Activated CD8-positive, alpha-beta memory T cell treated with anti-CD3 and anti-CD28 coated beads for 1 hour (primary cell): ENCODE measurements around the gene KCNIP4.

Experiments used
- DNase-seq, 2 donors: peaks; one replicate each; pipeline ENCODE4 v3.0.0-alpha.2; 2020; ENCODE audit warnings: low read depth in 1 of 2; ENCODE audit errors: extremely low read depth in 1 of 2

The KCNIP4 gene

GRCh38 chr4:21476757-21477156 is 471.8 kb downstream of the KCNIP4 start:
- DNase-seq = no peak

GRCh38 chr4:21474195-21474594 is 474.4 kb downstream of the KCNIP4 start:
- DNase-seq = no peak

GRCh38 chr4:21470535-21470934 is 478.0 kb downstream of the KCNIP4 start:
- DNase-seq = no peak

GRCh38 chr4:21469438-21470300 is 478.9 kb downstream of the KCNIP4 start:
- DNase-seq = no peak

- no peak for DNase-seq
Measured at GRCh38 chr4:21467551-21467950, 481.0 kb downstream of the KCNIP4 start.

GRCh38 chr4:21457086-21457840 is 491.3 kb downstream of the KCNIP4 start:
- DNase-seq = no peak

GRCh38 chr4:21454831-21455230 is 493.7 kb downstream of the KCNIP4 start:
- DNase-seq = no peak

- no peak for DNase-seq
Measured at GRCh38 chr4:21454201-21454600, 494.4 kb downstream of the KCNIP4 start.

- no peak for DNase-seq
Measured at GRCh38 chr4:21452931-21453330, 495.6 kb downstream of the KCNIP4 start.

GRCh38 chr4:21451032-21451431 is 497.5 kb downstream of the KCNIP4 start:
- DNase-seq = no peak

GRCh38 chr4:21450331-21450730 is 498.2 kb downstream of the KCNIP4 start:
- DNase-seq = no peak

GRCh38 chr4:21447301-21448054 is 501.1 kb downstream of the KCNIP4 start:
- no peak for DNase-seq

GRCh38 chr4:21420166-21420565 is 528.4 kb downstream of the KCNIP4 start:
- no peak for DNase-seq

GRCh38 chr4:21415728-21416127 is 532.8 kb downstream of the KCNIP4 start:
- DNase-seq = no peak

- no peak for DNase-seq
Measured at GRCh38 chr4:21413807-21414370, 534.7 kb downstream of the KCNIP4 start.

- no peak for DNase-seq
Measured at GRCh38 chr4:21411086-21411485, 537.5 kb downstream of the KCNIP4 start.

GRCh38 chr4:21410372-21410771 is 538.2 kb downstream of the KCNIP4 start:
- no peak for DNase-seq

GRCh38 chr4:21387683-21388082 is 560.9 kb downstream of the KCNIP4 start:
- DNase-seq = no peak

GRCh38 chr4:21386166-21386780 is 562.3 kb downstream of the KCNIP4 start:
- no peak for DNase-seq

GRCh38 chr4:21385706-21386105 is 562.9 kb downstream of the KCNIP4 start:
- DNase-seq = no peak

GRCh38 chr4:21384609-21385008 is 564.0 kb downstream of the KCNIP4 start:
- DNase-seq = no peak
